Peyer's patch (tissue), 4 donors: ENCODE results near the gene OR6M1. TPM values are rescaled to one million over a fixed set of nuclear protein-coding genes. Genes with fewer than 3 reads are reported as not detected.

Source experiments
- DNase-seq, 3 donors: peaks; one replicate each; pipeline ENCODE4 v3.0.0-alpha.2; 2017 to 2019
- H3K27ac ChIP-seq, 4 donors: fragments of 200-600 bp; sonication (generic); one replicate each; pipeline ENCODE4 v1.5.1; 2016 to 2019
- H3K27me3 ChIP-seq, 2 donors: fragments of 200-600 bp; sonication (generic); one replicate each; pipeline ENCODE4 v1.5.1; 2019
- H3K36me3 ChIP-seq, 3 donors: fragments of 200-600 bp; sonication (generic); one replicate each; pipeline ENCODE4 v1.5.1; 2016 to 2019
- H3K4me1 ChIP-seq, 4 donors: fragments of 200-600 bp; sonication (generic); one replicate each; pipeline ENCODE4 v1.5.1; 2016 to 2019
- H3K4me3 ChIP-seq, 4 donors: fragments of 200-600 bp; sonication (generic); 1 replicate in 3 of 4; 2 replicates in 1 of 4; pipeline ENCODE4 v1.5.1; 2016 to 2019; ENCODE audit warnings: mild to moderate bottlenecking in 1 of 4
- H3K9me3 ChIP-seq, 4 donors: fragments of 200-600 bp; sonication (generic); one replicate each; pipeline ENCODE4 v1.5.1; 2016 to 2019; ENCODE audit warnings: mild to moderate bottlenecking in 1 of 4
- POLR2A ChIP-seq, 2 donors: fragments of 450-650 bp; IDR thresholded peaks; one replicate each; pipeline ENCODE4 v1.5.1; 2017; ENCODE audit warnings: antibody characterized with exemption in 2 of 2, mild to moderate bottlenecking in 2 of 2, moderate library complexity in 2 of 2
- total RNA-seq, 4 donors: library from RNA; depleted of rRNA; stranded (reverse); fragments of >200 nt; gene quantifications; one replicate each; pipeline ENCODE4 v1.1.0, GENCODE V29; 2016
- TF ChIP-seq, protein P1 (sequence below), 6 experiments: fragments of 450-650 bp in 4 of 6; fragments of 200-600 bp in 2 of 6; sonication (generic) in 1 of 6; IDR thresholded peaks; one replicate each; pipeline ENCODE4 v1.5.1; 2017 to 2019; ENCODE audit warnings: antibody characterized with exemption in 6 of 6, mild to moderate bottlenecking in 3 of 6, moderate library complexity in 1 of 6

Gene OR6M1
- total RNA-seq, 4 donors from 2014 or later, result not detected

GRCh38 chr11:123783536-123783935 is 22.6 kb downstream of the OR6M1 start:
- TF ChIP-seq POLR2A (IDR thresholded peaks at IDR 0.05), result no peak
- TF ChIP-seq, protein P1, sequence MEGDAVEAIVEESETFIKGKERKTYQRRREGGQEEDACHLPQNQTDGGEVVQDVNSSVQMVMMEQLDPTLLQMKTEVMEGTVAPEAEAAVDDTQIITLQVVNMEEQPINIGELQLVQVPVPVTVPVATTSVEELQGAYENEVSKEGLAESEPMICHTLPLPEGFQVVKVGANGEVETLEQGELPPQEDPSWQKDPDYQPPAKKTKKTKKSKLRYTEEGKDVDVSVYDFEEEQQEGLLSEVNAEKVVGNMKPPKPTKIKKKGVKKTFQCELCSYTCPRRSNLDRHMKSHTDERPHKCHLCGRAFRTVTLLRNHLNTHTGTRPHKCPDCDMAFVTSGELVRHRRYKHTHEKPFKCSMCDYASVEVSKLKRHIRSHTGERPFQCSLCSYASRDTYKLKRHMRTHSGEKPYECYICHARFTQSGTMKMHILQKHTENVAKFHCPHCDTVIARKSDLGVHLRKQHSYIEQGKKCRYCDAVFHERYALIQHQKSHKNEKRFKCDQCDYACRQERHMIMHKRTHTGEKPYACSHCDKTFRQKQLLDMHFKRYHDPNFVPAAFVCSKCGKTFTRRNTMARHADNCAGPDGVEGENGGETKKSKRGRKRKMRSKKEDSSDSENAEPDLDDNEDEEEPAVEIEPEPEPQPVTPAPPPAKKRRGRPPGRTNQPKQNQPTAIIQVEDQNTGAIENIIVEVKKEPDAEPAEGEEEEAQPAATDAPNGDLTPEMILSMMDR (IDR thresholded peaks at IDR 0.05), result no peak
- Histone ChIP-seq H3K4me1 (no peaks in the 10 kb centered on the region), H3K9me3 (no peaks in the 10 kb centered on the region), H3K4me3 (no peak overlapping the region), H3K27ac (no peak overlapping the region), H3K36me3 (no peaks in the 10 kb centered on the region), H3K27me3 (no peaks in the 10 kb centered on the region)
- no peak for DNase-seq

GRCh38 chr11:123778511-123778910 is 27.6 kb downstream of the OR6M1 start:
- no peaks in the 10 kb centered on the region for H3K4me1 ChIP-seq
- H3K27me3 ChIP-seq, result no peaks in the 10 kb centered on the region
- H3K4me3 ChIP-seq, result no peak overlapping the region
- no peak for DNase-seq
- H3K27ac ChIP-seq, result no peak overlapping the region
- no peaks in the 10 kb centered on the region for H3K36me3 ChIP-seq
- no peaks in the 10 kb centered on the region for H3K9me3 ChIP-seq
- TF ChIP-seq POLR2A (IDR thresholded peaks at IDR 0.05), result no peak
- TF ChIP-seq, protein P1 (IDR thresholded peaks at IDR 0.05), result no peak

- no peak for DNase-seq
- Histone ChIP-seq H3K27ac (no peak overlapping the region), H3K36me3 (no peaks in the 10 kb centered on the region), H3K4me3 (no peak overlapping the region), H3K4me1 (no peaks in the 10 kb centered on the region), H3K27me3 (no peaks in the 10 kb centered on the region), H3K9me3 (no peaks in the 10 kb centered on the region)
- TF ChIP-seq, protein P1 (IDR thresholded peaks at IDR 0.05), result no peak
- no peak for TF ChIP-seq POLR2A (IDR thresholded peaks at IDR 0.05)
Observed at GRCh38 chr11:123775715-123776549, 30.2 kb downstream of the OR6M1 start.

DNA sequence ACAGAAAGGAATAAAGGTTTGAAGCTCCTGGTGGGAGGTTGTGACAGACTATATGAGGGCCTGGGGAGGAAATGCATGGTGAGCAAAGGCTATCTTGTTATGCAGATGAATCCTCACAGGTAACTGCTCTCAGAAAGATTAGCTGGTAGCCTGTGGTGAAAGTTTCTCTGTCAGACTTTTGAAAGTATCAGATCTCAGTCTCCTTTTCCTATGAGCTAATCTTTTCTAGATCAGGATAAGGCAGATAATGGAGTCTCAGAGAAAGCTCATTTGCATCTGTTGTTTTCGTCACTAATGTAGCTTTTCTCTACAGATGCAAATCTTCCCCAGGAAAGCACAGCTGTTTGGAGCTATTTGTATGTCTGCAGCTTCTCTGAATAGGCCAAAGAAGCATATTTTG is 30.9 kb downstream of the OR6M1 start:
- DNase-seq, result no peak
- no peak overlapping the region for H3K4me3 ChIP-seq

DNA sequence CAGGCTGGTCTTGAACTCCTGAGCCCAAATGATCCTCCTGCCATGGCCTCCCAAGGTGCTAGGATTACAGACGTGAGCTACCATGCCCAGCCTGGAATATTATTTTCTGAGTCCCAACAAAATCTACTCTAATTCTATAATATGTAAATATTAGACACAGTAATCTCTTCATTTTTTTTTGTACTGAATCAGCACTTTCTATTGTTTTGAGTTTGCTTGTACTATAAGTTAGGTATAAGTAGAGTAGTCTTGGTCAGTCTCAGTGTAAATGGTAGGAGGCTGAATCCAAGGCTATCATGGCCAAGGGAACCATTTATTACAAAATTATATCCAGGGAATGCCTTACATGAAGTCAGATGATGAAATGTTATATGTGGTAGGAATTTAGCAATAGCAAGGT is 32.2 kb downstream of the OR6M1 start:
- Histone ChIP-seq H3K27ac (no peak overlapping the region), H3K27me3 (no peaks in the 10 kb centered on the region), H3K9me3 (no peaks in the 10 kb centered on the region), H3K4me1 (no peaks in the 10 kb centered on the region), H3K4me3 (no peak overlapping the region), H3K36me3 (no peaks in the 10 kb centered on the region)
- no peak for DNase-seq
- TF ChIP-seq POLR2A (IDR thresholded peaks at IDR 0.05), result no peak
- TF ChIP-seq, protein P1 (IDR thresholded peaks at IDR 0.05), result no peak

More for the DNA sequence above, 30.9 kb downstream of the OR6M1 start:
- H3K27me3 ChIP-seq, result no peaks in the 10 kb centered on the region
- TF ChIP-seq, protein P1 (IDR thresholded peaks at IDR 0.05), result no peak
- no peak for TF ChIP-seq POLR2A (IDR thresholded peaks at IDR 0.05)
- no peaks in the 10 kb centered on the region for H3K9me3 ChIP-seq
- no peaks in the 10 kb centered on the region for H3K4me1 ChIP-seq
- H3K27ac ChIP-seq, result no peak overlapping the region
- H3K36me3 ChIP-seq, result no peaks in the 10 kb centered on the region
